Esophagus muscularis mucosa (tissue), 4 donors: Measurements from ENCODE around the gene FGF14. TPM values are rescaled to one million over a fixed set of nuclear protein-coding genes. Genes with fewer than 3 reads are reported as not detected.

Experiments used
- DNase-seq: peaks from one replicate; pipeline ENCODE4 v3.0.0-alpha.2; 2017; ENCODE audit errors: extremely low spot score
- H3K27ac ChIP-seq, 4 donors: fragments of 200-600 bp; sonication (generic); replicated peaks in 1 of 4; 1 replicate in 3 of 4; 2 replicates in 1 of 4; pipeline ENCODE4 v1.5.1; 2016 to 2019; ENCODE audit warnings: mild to moderate bottlenecking in 1 of 4
- H3K27me3 ChIP-seq, 4 donors: fragments of 200-600 bp; sonication (generic); one replicate each; pipeline versions ENCODE4 v1.5.1 to v1.6.0; 2016 to 2019
- H3K36me3 ChIP-seq, 4 donors: fragments of 200-600 bp; sonication (generic); one replicate each; pipeline ENCODE4 v1.5.1; 2016 to 2019
- H3K4me1 ChIP-seq, 4 donors: fragments of 200-600 bp; sonication (generic); one replicate each; pipeline ENCODE4 v1.5.1; 2016 to 2019
- H3K4me3 ChIP-seq, 4 donors: fragments of 200-600 bp; sonication (generic); 1 replicate in 2 of 4; 2 replicates in 2 of 4; pipeline ENCODE4 v1.5.1; 2016 to 2019; ENCODE audit warnings: mild to moderate bottlenecking in 4 of 4, moderate library complexity in 1 of 4
- H3K9me3 ChIP-seq, 4 donors: fragments of 200-600 bp; sonication (generic); 1 replicate in 3 of 4; 2 replicates in 1 of 4; pipeline ENCODE4 v1.5.1; 2016 to 2019
- EP300 ChIP-seq: sonication (generic); formaldehyde crosslinking; IDR thresholded peaks from one replicate; pipeline ENCODE4 v1.6.1; 2017; ENCODE audit warnings: antibody characterized with exemption
- POLR2A ChIP-seq: fragments of 450-650 bp; IDR thresholded peaks from one replicate; pipeline ENCODE4 v1.6.1; 2017; ENCODE audit warnings: antibody characterized with exemption, moderate library complexity, mild to moderate bottlenecking, low read depth
- POLR2AphosphoS5 ChIP-seq, 2 donors: sonication (generic); formaldehyde crosslinking; IDR thresholded peaks; one replicate each; pipeline ENCODE4 v1.6.1; 2017; ENCODE audit warnings: antibody characterized with exemption in 2 of 2
- WGBS: methylation state at CpG from one replicate; pipeline ENCODE4 v1.1.5; 2018; 5-methylcytosine and 5-hydroxymethylcytosine counted together
- intact Hi-C: fragments of 100-400 bp; cut with DNase I; formaldehyde crosslinking; loops from one replicate; pipeline ENCODE4 v1.15.1; 2023
- total RNA-seq, 4 donors: library from RNA; depleted of rRNA; stranded (reverse); fragments of >200 nt; gene quantifications; one replicate each; pipeline versions ENCODE4 v1.1.0 to v1.2.1, GENCODE V29; 2016
- TF ChIP-seq, protein P1 (sequence below), 3 experiments: fragments of 200-600 bp in 2 of 3; fragments of 450-650 bp in 1 of 3; sonication (generic) in 2 of 3; IDR thresholded peaks; one replicate each; pipeline ENCODE4 v1.5.1; 2017 to 2019; ENCODE audit warnings: antibody characterized with exemption in 3 of 3, mild to moderate bottlenecking in 2 of 3, moderate library complexity in 1 of 3

Gene FGF14
- total RNA-seq, 4 donors from 2014 or later: 0.33 to 2.1 (median 0.87) TPM

DNA sequence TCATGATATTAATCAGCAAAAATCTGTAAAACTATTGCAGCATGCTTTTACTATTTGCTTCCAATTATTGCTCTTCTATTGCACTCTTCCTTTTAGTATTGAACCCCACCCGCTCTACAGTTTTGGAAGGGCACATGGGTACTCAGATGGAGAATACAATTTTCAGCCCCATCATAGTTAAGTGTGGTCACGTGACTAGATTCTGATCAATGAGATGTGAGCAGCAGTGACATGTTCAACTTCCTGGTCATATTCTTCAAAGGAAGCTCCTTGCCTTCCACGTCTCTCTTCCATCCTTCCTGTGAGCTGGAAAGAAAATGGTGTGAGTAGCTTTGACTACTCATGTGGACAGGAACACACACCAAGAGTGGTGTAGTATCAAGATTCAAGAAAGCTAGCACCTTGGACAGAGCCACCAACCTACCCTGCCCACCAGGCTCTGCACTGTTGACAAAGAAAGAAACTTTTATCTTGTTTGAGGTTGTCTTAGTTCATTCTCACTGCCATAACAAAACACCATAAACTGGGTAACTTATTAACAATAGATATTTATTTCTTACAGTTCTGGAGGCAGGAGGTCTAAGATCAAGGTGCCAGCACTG is 3.8 kb upstream of the FGF14 start:
- no peak overlapping the region for H3K4me3 ChIP-seq
- H3K4me1 ChIP-seq: peaks cover 2 to 22% (median 14%) of the 10 kb centered on the region in 4 donors
- H3K27ac ChIP-seq: no peak overlapping the region
- H3K36me3 ChIP-seq: no peaks in the 10 kb centered on the region
- 71% methylated on average over 3 of the region's 3 CpGs for WGBS
- no peaks in the 10 kb centered on the region for H3K9me3 ChIP-seq
- intact Hi-C loops: loop anchor here (5.0 to 10.0 kb wide), 2 partner anchors 47 to 261 kb away; no protein-coding TSS in a partner anchor
- peaks cover 0 to 20% (median 5%) of the 10 kb centered on the region in 4 donors for H3K27me3 ChIP-seq
- DNase-seq: no peak
- TF ChIP-seq POLR2AphosphoS5 (IDR thresholded peaks at IDR 0.05) (no peak), EP300 (no peak), POLR2A (no peak)
- TF ChIP-seq, protein P1, sequence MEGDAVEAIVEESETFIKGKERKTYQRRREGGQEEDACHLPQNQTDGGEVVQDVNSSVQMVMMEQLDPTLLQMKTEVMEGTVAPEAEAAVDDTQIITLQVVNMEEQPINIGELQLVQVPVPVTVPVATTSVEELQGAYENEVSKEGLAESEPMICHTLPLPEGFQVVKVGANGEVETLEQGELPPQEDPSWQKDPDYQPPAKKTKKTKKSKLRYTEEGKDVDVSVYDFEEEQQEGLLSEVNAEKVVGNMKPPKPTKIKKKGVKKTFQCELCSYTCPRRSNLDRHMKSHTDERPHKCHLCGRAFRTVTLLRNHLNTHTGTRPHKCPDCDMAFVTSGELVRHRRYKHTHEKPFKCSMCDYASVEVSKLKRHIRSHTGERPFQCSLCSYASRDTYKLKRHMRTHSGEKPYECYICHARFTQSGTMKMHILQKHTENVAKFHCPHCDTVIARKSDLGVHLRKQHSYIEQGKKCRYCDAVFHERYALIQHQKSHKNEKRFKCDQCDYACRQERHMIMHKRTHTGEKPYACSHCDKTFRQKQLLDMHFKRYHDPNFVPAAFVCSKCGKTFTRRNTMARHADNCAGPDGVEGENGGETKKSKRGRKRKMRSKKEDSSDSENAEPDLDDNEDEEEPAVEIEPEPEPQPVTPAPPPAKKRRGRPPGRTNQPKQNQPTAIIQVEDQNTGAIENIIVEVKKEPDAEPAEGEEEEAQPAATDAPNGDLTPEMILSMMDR (IDR thresholded peaks at IDR 0.05): no peak

DNA sequence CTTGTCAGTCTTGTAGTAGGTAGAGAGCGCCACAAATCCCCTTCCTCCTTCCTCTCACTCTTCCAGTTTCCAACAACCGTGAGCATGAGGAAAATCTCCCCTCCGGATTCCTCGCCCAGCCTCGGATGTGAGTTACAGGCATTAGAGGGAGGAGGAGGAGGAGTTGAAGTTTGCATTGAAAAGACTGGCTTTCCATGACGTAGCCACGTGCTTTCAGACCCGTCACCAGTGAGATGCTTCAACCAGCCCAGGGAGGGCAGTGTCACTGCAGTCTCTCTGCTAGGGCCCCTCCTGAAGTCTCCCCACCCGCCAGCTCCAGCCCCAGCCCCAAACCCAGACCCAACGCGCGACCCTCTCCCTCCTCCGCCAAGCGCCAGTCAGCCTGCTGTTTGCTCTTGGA is 442 bp upstream of the FGF14 start:
- H3K9me3 ChIP-seq: no peaks in the 10 kb centered on the region
- peak overlapping the region; percentile 59 to 77 (median 66) for H3K4me3 ChIP-seq
- DNase-seq: no peak
- TF ChIP-seq, protein P1 (IDR thresholded peaks at IDR 0.05): no peak
- no peak for TF ChIP-seq POLR2A
- peak; percentile 9 to 34 for TF ChIP-seq POLR2AphosphoS5 (IDR thresholded peaks at IDR 0.05)
- no peak for TF ChIP-seq EP300
- WGBS: 17% methylated on average over 11 of the region's 14 CpGs
- peaks cover 5 to 40% (median 27%) of the 10 kb centered on the region in 4 donors for H3K4me1 ChIP-seq
- H3K27me3 ChIP-seq: peaks cover 0 to 32% (median 9%) of the 10 kb centered on the region in 4 donors
- no peaks in the 10 kb centered on the region for H3K36me3 ChIP-seq
- intact Hi-C loops: loop anchor here (10.0 kb wide), 1 partner anchor 257 kb away; no protein-coding TSS in a partner anchor
- H3K27ac ChIP-seq: peak overlapping the region; percentile 0 to 81 (median 74)

DNA sequence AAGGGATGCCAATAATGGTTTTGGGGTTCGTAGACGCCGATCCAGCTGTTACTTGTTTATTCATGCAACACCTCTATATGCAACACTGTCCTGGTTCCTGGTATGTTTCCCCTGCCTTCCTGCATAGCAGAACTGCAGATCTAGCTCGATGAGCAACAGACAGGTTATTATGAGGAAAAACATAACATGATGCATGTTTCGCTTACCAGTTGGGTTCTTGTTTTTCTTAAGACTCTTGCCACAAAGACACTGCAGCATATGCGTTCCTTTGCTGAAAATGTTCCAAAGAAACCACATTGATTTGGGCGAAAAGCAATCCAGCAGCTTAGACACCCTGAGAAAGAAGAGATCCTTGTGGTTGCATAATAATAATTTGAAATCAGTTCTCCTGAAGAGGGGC is 583 bp downstream of the FGF14 start:
- no peak for DNase-seq
- intact Hi-C loops: loop anchor here (10.0 kb wide), 1 partner anchor 256 kb away; no protein-coding TSS in a partner anchor
- H3K27ac ChIP-seq: peak overlapping the region in 3 of 4 donors; percentile 73 to 81 (median 76)

DNA sequence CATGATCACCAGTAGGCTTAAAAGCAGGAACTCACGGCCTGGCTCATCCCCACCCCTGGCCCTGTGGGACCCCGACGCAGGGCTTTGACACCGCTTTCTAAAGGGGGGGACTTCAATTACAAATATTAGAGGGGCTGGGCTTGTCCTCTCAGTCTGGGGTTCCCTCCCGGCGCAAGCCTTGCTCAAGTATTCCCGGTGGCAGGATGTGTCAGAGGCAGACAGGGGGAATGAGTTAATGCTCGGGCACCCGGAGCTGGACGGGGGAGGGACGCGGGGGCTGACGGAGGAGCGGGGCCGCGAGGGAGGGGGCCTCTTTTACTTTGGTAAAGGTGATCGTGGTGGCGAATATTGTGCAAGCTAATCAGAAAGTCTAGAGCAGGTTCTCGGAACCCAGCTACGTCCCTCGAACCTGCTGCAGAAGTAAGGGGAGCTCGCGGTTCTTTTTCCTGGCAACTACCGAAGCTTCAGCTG is 1.1 kb downstream of the FGF14 start:
- H3K36me3 ChIP-seq: no peaks in the 10 kb centered on the region
- intact Hi-C loops: loop anchor here (10.0 kb wide), 1 partner anchor 256 kb away; no protein-coding TSS in a partner anchor
- under 1% methylated on average over 20 of the region's 24 CpGs for WGBS
- H3K9me3 ChIP-seq: no peaks in the 10 kb centered on the region
- DNase-seq: no peak
- H3K27me3 ChIP-seq: peaks cover 0 to 32% (median 9%) of the 10 kb centered on the region in 4 donors
- H3K27ac ChIP-seq: peak overlapping the region; percentile 58 to 81 (median 74)
- TF ChIP-seq, protein P1 (IDR thresholded peaks at IDR 0.05): no peak
- TF ChIP-seq POLR2A (no peak), POLR2AphosphoS5 (IDR thresholded peaks at IDR 0.05) (no peak), EP300 (no peak)
- peaks cover 5 to 41% (median 27%) of the 10 kb centered on the region in 4 donors for H3K4me1 ChIP-seq
- H3K4me3 ChIP-seq: peak overlapping the region; percentile 59 to 77 (median 66)

More for the DNA sequence above, 583 bp downstream of the FGF14 start:
- 6% methylated on average over 7 of the region's 7 CpGs for WGBS
- Histone ChIP-seq H3K9me3 (no peaks in the 10 kb centered on the region), H3K4me1 (peaks cover 5 to 40% (median 27%) of the 10 kb centered on the region in 4 donors), H3K36me3 (no peaks in the 10 kb centered on the region), H3K4me3 (peak overlapping the region; percentile 59 to 77 (median 66)), H3K27me3 (peaks cover 0 to 32% (median 9%) of the 10 kb centered on the region in 4 donors)
- TF ChIP-seq POLR2A: no peak
- TF ChIP-seq, protein P1 (IDR thresholded peaks at IDR 0.05): no peak
- TF ChIP-seq POLR2AphosphoS5 (IDR thresholded peaks at IDR 0.05): no peak
- TF ChIP-seq EP300: no peak
